ENCODE measurements around the gene L1CAM. TPM values are rescaled to one million over a fixed set of nuclear protein-coding genes. Genes with fewer than 3 reads are reported as not detected.

The L1CAM gene
- total and polyA plus RNA-seq, 4 donors: 0.28 to 0.59 (median 0.39) TPM; not detected in 1

GRCh38 chrX:153828308-153828707, 57.7 kb downstream of the L1CAM start:
- no peak overlapping the region for H3K9ac ChIP-seq (ENCODE audit: low read depth in 1 of 2, low read length in 2 of 2)
- TF ChIP-seq, protein P1, sequence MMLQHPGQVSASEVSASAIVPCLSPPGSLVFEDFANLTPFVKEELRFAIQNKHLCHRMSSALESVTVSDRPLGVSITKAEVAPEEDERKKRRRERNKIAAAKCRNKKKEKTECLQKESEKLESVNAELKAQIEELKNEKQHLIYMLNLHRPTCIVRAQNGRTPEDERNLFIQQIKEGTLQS (IDR thresholded peaks at IDR 0.05): no peak
- WGBS: 30% methylated on average over 17 of the region's 17 CpGs
- H3K4me1 ChIP-seq (ENCODE audit: control insufficient read depth in 4 of 4, insufficient read depth in 4 of 4, low read length in 3 of 4): peaks cover 0 to 5% (median 2%) of the 10 kb centered on the region in 4 donors
- DNase-seq (ENCODE audit: low spot score): no peak
- H3K27ac ChIP-seq (ENCODE audit: low read depth in 1 of 2, low read length in 2 of 2): no peak overlapping the region
- H3K36me3 ChIP-seq (ENCODE audit: control insufficient read depth in 4 of 4, insufficient read depth in 3 of 4, low read depth in 1 of 4, low read length in 3 of 4): no peaks in the 10 kb centered on the region
- H3K9me3 ChIP-seq (ENCODE audit: control insufficient read depth in 4 of 4, low read length in 3 of 4): no peaks in the 10 kb centered on the region
- no peak overlapping the region for H3K4me3 ChIP-seq (ENCODE audit: low read depth in 1 of 3, low read length in 3 of 3)
- H3K27me3 ChIP-seq (ENCODE audit: control insufficient read depth in 4 of 4, insufficient read depth in 4 of 4, low read length in 3 of 4): peaks cover 0 to 9% (median 0%) of the 10 kb centered on the region in 4 donors

DNA sequence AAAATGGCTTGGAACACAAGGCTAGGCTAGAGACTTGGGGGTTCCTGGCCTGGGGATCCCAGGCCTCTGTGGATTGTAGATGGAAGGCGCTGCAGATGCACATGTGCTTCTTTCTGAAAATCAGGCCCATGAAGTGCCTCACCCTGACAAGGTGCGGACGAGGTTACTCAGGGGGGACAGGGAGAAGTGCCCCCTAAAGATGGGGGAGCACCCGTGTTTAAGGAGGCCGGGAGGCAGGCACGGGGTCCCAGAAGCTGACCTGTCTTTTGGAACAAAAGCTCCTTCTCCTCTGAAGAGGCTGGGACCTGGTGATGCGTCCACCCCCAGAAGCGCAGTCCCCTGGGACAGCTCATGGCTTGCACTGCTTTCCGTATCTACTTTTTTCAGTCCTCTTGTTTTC, 58.1 kb downstream of the L1CAM start:
- TF ChIP-seq, protein P1 (IDR thresholded peaks at IDR 0.05): no peak
- TF ChIP-seq CTCF (IDR thresholded peaks at IDR 0.05; ENCODE audit: low read depth, low read length, missing input control): no peak
- TF ChIP-seq TAF1 (conservative IDR thresholded peaks at IDR 0.05): no peak
- no peak for TF ChIP-seq MAX (IDR thresholded peaks at IDR 0.05)
- no peak for TF ChIP-seq YY1 (IDR thresholded peaks at IDR 0.05)
- TF ChIP-seq JUND (IDR thresholded peaks at IDR 0.05): no peak
- TF ChIP-seq REST (IDR thresholded peaks at IDR 0.05): no peak
- TF ChIP-seq HNF4G (IDR thresholded peaks at IDR 0.05): no peak

GRCh38 chrX:153827016-153827415, 59.0 kb downstream of the L1CAM start:
- 61% methylated on average over 3 of the region's 3 CpGs for WGBS
- H3K9me3 ChIP-seq (ENCODE audit: control insufficient read depth in 4 of 4, low read length in 3 of 4): no peaks in the 10 kb centered on the region
- peaks cover 0 to 9% (median 0%) of the 10 kb centered on the region in 4 donors for H3K27me3 ChIP-seq (ENCODE audit: control insufficient read depth in 4 of 4, insufficient read depth in 4 of 4, low read length in 3 of 4)

More for the DNA sequence above, 58.1 kb downstream of the L1CAM start:
- no peak overlapping the region for H3K9ac ChIP-seq (ENCODE audit: low read depth in 1 of 2, low read length in 2 of 2)
- H3K36me3 ChIP-seq (ENCODE audit: control insufficient read depth in 4 of 4, insufficient read depth in 3 of 4, low read depth in 1 of 4, low read length in 3 of 4): no peaks in the 10 kb centered on the region
- H3K4me1 ChIP-seq (ENCODE audit: control insufficient read depth in 4 of 4, insufficient read depth in 4 of 4, low read length in 3 of 4): peaks cover 0 to 5% (median 2%) of the 10 kb centered on the region in 4 donors
- DNase-seq (ENCODE audit: low spot score): no peak
- H3K27me3 ChIP-seq (ENCODE audit: control insufficient read depth in 4 of 4, insufficient read depth in 4 of 4, low read length in 3 of 4): peaks cover 0 to 9% (median 0%) of the 10 kb centered on the region in 4 donors
- no peak overlapping the region for H3K4me3 ChIP-seq (ENCODE audit: low read depth in 1 of 3, low read length in 3 of 3)
- H3K9me3 ChIP-seq (ENCODE audit: control insufficient read depth in 4 of 4, low read length in 3 of 4): no peaks in the 10 kb centered on the region
- WGBS: 75% methylated on average over 9 of the region's 9 CpGs
- H3K27ac ChIP-seq (ENCODE audit: low read depth in 1 of 2, low read length in 2 of 2): no peak overlapping the region

More at GRCh38 chrX:153827016-153827415, 59.0 kb downstream of the L1CAM start:
- H3K4me1 ChIP-seq (ENCODE audit: control insufficient read depth in 4 of 4, insufficient read depth in 4 of 4, low read length in 3 of 4): peaks cover 0 to 5% (median 2%) of the 10 kb centered on the region in 4 donors
- H3K4me3 ChIP-seq (ENCODE audit: low read depth in 1 of 3, low read length in 3 of 3): no peak overlapping the region
- no peak for DNase-seq (ENCODE audit: low spot score)
- H3K27ac ChIP-seq (ENCODE audit: low read depth in 1 of 2, low read length in 2 of 2): no peak overlapping the region
- no peak overlapping the region for H3K9ac ChIP-seq (ENCODE audit: low read depth in 1 of 2, low read length in 2 of 2)
- H3K36me3 ChIP-seq (ENCODE audit: control insufficient read depth in 4 of 4, insufficient read depth in 3 of 4, low read depth in 1 of 4, low read length in 3 of 4): no peaks in the 10 kb centered on the region
- TF ChIP-seq EGR1 (IDR thresholded peaks at IDR 0.05; ENCODE audit: low read depth in 2 of 2) (no peak), RXRA (IDR thresholded peaks at IDR 0.05) (no peak), HNF4A (conservative IDR thresholded peaks at IDR 0.05) (no peak), CTCF (IDR thresholded peaks at IDR 0.05; ENCODE audit: low read depth, low read length, missing input control) (no peak), REST (IDR thresholded peaks at IDR 0.05) (no peak), HNF4G (IDR thresholded peaks at IDR 0.05) (no peak), JUND (IDR thresholded peaks at IDR 0.05) (no peak), FOXA2 (IDR thresholded peaks at IDR 0.05) (no peak), NR2F2 (IDR thresholded peaks at IDR 0.05) (no peak)
